Left renal pelvis (tissue), 4 donors: ENCODE data around the gene TSPEAR. TPM values are rescaled to one million over a fixed set of nuclear protein-coding genes. Genes with fewer than 3 reads are reported as not detected.
A peak's percentile ranks its signal among the peaks of the same experiment; 100 is the strongest.

Experiments
- DNase-seq, 4 donors: peaks; one replicate each; pipeline ENCODE4 v3.0.0-alpha.2; 2013; ENCODE audit warnings: low read depth in 4 of 4, low spot score in 3 of 4
- polyA plus RNA-seq, 4 donors: library from polyadenylated mRNA; unstranded; fragments of 120-200 nt; gene quantifications; one replicate each; pipeline ENCODE4 v1.2.1, GENCODE V29; 2013; ENCODE audit not compliant: insufficient read length in 4 of 4

TSPEAR gene
- polyA plus RNA-seq, 4 donors = 0.08 to 1.1 (median 0.74) TPM

GRCh38 chr21:44462086-44462833 lies 249.1 kb downstream of the TSPEAR start:
- DNase-seq = no peak

GRCh38 chr21:44461464-44462001 lies 249.8 kb downstream of the TSPEAR start:
- no peak for DNase-seq

GRCh38 chr21:44461005-44461404 lies 250.4 kb downstream of the TSPEAR start:
- no peak for DNase-seq

DNA sequence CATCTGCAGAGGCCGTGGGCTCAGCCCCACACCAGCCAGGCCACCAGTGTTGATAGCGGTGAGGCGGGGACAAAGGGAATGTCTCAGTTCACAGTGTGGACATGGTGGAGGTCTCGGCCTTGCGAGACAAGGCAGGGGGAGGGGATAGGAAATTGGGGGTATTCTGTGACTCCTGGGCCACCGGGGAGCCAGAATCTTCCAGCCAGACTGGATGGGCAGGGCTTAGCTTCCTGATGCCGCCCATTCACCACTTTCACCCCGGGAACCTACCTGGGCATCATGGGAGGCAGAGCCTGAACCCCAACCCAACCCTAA lies 251.0 kb downstream of the TSPEAR start:
- no peak for DNase-seq

- no peak for DNase-seq
These were observed 251.5 kb downstream of the TSPEAR start for GRCh38 chr21:44459712-44460440.

DNA sequence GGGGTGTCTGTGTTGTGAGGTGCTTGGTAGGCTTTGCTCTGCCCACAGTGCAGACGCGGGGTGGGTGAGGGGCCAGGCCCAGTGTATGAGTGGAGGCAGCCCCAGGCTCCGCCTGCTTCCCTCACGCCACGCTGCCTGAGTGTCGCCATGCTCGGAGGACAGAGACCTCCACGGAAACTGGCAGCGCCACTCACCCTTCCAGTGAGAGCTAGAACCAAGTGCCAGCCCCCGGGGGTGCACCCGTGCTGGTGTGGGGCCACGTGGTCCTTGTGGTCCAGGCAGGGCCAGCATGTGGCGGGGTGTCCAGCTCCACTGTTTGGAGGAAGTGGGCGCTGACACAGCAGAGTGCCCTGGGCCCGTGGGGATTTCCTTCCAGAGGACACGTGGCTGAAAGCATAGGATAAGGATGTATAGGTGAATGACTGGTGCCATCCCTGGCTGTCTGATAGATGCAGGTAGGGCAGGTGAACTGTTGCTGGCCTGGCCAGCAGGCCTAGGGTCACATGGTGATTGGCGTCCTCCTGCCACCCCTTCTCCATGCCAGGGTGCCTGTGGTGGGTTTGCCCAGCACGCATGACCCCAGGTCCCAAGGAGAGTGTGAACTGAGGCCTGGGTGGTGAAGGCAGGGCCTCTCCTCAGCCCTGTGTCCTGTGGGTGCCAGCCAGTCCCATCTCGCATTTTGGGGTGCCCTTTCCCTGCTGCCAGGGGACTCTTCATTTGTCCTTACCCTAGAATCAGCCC lies 252.2 kb downstream of the TSPEAR start:
- DNase-seq = no peak

GRCh38 chr21:44456915-44457736 lies 254.2 kb downstream of the TSPEAR start:
- no peak for DNase-seq

DNA sequence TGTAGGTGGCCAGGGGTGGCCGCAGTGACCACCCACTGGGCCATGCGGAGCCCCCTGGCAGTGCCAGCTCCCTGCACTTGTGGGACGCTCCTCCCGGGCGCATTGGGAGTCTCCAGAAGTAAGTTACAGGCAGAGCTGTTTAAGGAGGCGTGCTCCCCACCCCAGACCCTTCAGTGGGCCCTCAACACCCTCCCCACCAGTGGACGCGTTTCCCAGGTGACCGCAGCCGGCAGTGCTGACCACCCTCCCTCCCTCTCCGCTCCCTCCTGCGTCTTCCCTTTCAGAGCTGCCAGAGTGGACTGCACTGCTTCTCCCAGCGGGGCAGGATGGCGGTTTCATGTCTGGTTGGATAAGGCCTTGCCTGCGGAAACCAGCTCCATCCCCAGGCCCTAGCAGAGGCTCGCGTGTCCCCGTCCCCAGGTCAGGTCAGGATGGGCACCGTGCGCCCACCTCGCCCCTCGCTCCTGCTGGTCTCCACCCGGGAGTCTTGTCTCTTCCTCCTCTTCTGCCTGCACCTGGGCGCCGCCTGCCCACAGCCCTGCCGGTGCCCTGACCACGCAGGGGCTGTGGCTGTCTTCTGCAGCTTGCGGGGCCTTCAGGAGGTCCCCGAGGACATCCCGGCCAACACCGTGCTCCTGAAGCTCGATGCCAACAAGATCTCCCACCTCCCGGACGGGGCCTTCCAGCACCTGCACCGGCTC lies 255.0 kb downstream of the TSPEAR start:
- no peak for DNase-seq

DNA sequence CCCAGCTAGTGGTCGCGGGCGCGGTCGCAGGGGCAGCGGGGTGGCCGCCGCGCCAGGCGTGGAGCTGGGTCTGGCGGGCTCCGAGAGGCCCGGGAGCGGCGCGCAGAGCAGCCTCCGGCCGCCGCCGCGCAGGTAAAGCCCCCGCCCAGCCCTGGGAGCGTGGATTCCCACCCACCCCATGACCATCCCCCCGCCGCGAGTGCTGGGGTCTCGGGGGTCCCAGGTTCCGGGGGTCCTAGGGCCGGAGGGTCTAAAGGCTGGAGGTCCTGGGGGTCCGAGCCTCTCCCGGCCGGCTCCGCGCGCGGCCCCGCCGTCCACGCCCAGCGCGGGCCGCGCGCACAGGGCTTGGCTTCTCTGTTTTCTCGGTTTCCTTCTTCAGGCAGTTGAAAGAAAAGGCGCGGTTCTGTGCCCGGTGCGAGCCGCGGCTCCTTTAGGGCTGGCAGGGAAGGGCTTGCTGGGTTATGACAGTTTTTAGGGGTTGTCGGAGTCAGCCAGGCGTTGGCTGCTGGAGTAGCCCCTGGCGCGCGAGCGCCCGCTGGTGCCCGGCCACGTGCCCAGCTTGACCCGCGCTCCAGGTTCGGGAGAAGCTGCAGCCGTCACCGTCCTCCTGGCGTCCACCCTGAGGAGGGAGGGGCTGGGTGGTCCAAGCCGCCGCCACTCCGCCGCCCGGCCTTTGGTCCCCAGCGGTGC lies 255.7 kb downstream of the TSPEAR start:
- no peak for DNase-seq

DNA sequence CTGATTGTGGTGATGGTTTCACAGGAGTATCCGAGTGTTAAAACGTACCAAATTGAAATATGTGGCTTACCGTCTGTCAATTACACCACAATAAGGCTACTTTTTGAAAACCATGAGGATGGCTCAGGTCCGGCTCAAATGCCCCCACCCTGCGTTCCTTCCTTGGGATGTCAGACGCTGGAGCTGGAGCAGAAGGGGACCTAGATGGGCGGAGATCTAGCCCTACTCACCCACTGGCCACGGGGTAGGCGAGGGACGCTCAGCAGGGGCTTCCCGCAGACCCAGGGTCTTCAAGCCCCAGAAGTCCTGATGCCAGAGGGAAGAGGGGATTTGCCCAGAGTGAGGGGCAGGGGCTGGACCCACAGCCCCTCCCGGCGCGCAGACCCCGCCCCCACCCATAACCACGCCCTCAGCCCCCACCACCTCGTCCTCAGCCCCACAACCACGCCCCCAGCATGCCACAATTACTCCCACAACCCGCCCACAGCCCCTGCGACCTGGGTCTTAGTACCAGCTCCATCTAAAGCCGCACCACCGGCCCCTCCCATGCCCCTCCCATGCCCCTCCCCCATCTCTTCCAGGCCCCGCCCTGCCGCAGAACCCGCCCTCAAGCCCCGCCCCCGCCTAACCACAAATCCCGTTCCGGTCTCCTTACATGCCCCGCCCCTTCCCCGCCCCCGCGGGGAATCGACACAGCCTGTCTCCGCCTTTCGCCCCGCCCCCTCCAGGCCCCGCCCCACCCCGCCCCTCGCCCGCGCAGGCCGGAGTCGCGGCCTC lies 256.4 kb downstream of the TSPEAR start, which contains the start of gene LRRC3:
Gene LRRC3 (plus strand): TSS at position 764 of the 777 bp plus-strand sequence. CDS start 1,135 bp downstream, outside the sequence.
- DNase-seq = peak; percentile 50 to 74 (median 74)

DNA sequence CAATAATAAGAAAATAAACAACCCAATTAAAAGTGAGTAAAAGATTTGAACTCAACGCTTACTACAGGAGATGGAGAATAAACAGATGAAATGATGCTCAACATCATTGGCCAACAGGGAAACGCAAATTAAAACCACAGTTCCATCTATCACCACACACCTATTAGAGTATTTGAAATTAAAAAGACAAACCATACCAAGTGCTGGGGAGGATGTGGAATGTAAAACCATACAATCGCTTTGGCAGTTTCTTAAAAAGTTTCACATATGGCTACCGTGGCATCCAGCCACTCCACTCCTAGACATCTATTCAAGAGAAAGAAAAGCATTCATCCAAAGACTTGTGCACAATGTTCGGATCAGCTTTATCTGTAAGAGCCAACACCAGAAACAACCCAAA lies 257.3 kb downstream of the TSPEAR start:
- no peak for DNase-seq

DNA sequence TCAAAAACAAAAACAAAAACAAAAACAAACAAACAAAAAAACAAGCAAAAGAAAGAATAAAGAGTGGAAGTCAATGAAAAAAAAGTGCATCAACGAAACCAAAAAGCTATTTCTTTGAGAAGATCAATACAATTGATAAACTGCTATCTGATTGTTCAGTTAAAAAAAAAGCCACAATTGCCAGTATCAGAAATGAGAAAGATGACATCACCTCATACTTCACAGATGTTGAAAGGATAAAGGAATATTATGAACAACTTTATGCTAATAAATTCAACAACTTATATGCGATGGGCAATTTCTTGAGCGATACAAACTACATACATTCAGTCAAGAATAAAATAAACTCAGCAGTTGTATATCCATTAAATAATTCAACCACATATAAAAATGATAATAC lies 258.3 kb downstream of the TSPEAR start:
- DNase-seq = no peak

GRCh38 chr21:44450999-44451398 lies 260.4 kb downstream of the TSPEAR start:
- DNase-seq = no peak

- DNase-seq = no peak
These were observed 261.0 kb downstream of the TSPEAR start for GRCh38 chr21:44450402-44450801.

GRCh38 chr21:44449473-44450363 lies 261.7 kb downstream of the TSPEAR start:
- DNase-seq = no peak

DNA sequence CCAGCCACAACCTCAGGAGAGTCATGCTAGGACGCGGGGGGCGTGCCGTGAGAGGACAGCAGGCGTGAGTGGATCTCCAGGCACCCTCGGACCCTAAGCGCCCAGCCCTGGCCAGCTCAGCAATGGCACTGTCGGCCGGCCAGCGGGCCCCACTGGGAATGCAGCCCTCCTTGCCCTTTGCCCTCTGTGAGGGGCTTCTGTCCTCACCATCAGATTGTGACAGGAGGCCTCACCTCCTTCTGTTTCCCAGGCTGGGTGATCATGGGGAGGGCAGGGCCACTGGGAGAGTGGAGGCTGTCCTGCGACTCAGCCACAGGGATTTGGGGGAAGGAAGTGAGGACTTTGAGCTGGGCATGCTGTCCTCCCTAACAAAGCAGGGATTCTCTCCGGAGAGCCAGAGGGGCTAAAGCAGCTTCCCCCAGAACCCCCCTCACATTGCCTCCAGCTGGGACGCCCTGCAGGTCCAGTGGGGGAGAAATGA lies 262.7 kb downstream of the TSPEAR start:
- DNase-seq = no peak
